GM12878 (cell line): ENCODE results near the gene CPNE6. TPM values are rescaled to one million over a fixed set of nuclear protein-coding genes. Genes with fewer than 3 reads are reported as not detected.

Experiments used
- ATAC-seq: fragments of 200-7000 bp; cut with Tn5 transposase; 3 replicates; pipeline ENCODE4 v1.9.1; 2020; ENCODE audit warnings: mild to moderate bottlenecking, moderate library complexity
- BruUV-seq: library from RNA; stranded (reverse); fragments of 400-500 nt; replicated peaks from 2 replicates; lab custom pipeline; 2021; lab: Mats Ljungman, UMichigan
- CTCF ChIA-PET: fragments of 300-600 bp; sonication (Branson Sonifier 250); formaldehyde crosslinking; extraction: SDS; loops from one replicate; lab custom pipeline; 2021; ENCODE audit warnings: inconsistent platforms; lab: Yijun Ruan, JAX
- POLR2A ChIA-PET: fragments of 350-600 bp; formaldehyde crosslinking; extraction: SDS; loops from one replicate; lab custom pipeline; 2021; ENCODE audit warnings: inconsistent platforms; lab: Charles Lee
- RAD21 ChIA-PET: fragments of 300-600 bp; sonication (Branson Sonifier 250); formaldehyde crosslinking; loops from one replicate; lab custom pipeline; 2023; ENCODE audit warnings: antibody characterized with exemption; ENCODE audit not compliant: unreplicated experiment; lab: Charles Lee
- SMC1A ChIA-PET: fragments of 300-600 bp; sonication (Branson Sonifier 250); formaldehyde crosslinking; loops from one replicate; lab custom pipeline; 2023; ENCODE audit not compliant: unreplicated experiment, uncharacterized antibody; lab: Charles Lee
- DNase-seq: peaks from one replicate; pipeline ENCODE4 v3.0.0-alpha.2; 2011; ENCODE audit warnings: low read depth, low spot score
- FAIRE-seq: peaks from 3 replicates; lab custom pipeline; 2011; peaks lifted over from hg19 to GRCh38; lab: Jason Lieb, UNC
- H2AFZ ChIP-seq: 2 replicates; pipeline ENCODE4 v1.6.0; 2011; ENCODE audit warnings: low read depth, low read length, control low read depth; ENCODE audit not compliant: control insufficient read depth
- H3K27ac ChIP-seq: 2 replicates; pipeline ENCODE4 v1.5.1; 2011; ENCODE audit warnings: control low read depth; ENCODE audit not compliant: control insufficient read depth, insufficient read depth
- H3K27me3 ChIP-seq, 2 experiments: replicated peaks in 1 of 2; 2 replicates each; pipeline versions ENCODE4 v1.6.0 to v1.6.1; 2011; ENCODE audit warnings: low read length in 1 of 2; ENCODE audit not compliant: control insufficient read depth in 2 of 2, insufficient read depth in 2 of 2
- H3K36me3 ChIP-seq, 2 experiments: 2 replicates each; pipeline ENCODE4 v1.5.1; 2011; ENCODE audit warnings: low read length in 1 of 2; ENCODE audit not compliant: control insufficient read depth in 2 of 2, insufficient read depth in 2 of 2
- H3K4me1 ChIP-seq: 2 replicates; pipeline ENCODE4 v1.6.1; 2011; ENCODE audit warnings: mild to moderate bottlenecking, low read length, moderate library complexity, mixed read lengths; ENCODE audit not compliant: control insufficient read depth, insufficient read depth
- H3K4me2 ChIP-seq: 2 replicates; pipeline ENCODE4 v1.6.0; 2011; ENCODE audit warnings: control low read depth; ENCODE audit not compliant: control insufficient read depth, insufficient read depth
- H3K4me3 ChIP-seq: fragments of 200-600 bp; sonication (generic); 2 replicates; pipeline ENCODE4 v1.5.1; 2016
- H3K79me2 ChIP-seq: 2 replicates; pipeline ENCODE4 v1.6.0; 2011; ENCODE audit warnings: low read length; ENCODE audit not compliant: control insufficient read depth, insufficient read depth
- H3K9ac ChIP-seq: 2 replicates; pipeline ENCODE4 v1.8.0; 2011; ENCODE audit warnings: low read length, control low read depth, mixed read lengths; ENCODE audit not compliant: control insufficient read depth, insufficient read depth
- H3K9me3 ChIP-seq: replicated peaks from 3 replicates; pipeline ENCODE4 v1.5.1; 2011; ENCODE audit warnings: mild to moderate bottlenecking, low read length; ENCODE audit not compliant: control insufficient read depth, insufficient read depth
- H4K20me1 ChIP-seq: 2 replicates; pipeline ENCODE4 v1.6.0; 2011; ENCODE audit not compliant: control insufficient read depth, insufficient read depth
- HDAC2 ChIP-seq: fragments of 200-600 bp; sonication (generic); IDR thresholded peaks from 2 replicates; pipeline ENCODE4 v1.6.1; 2017
- IKZF2 ChIP-seq, 2 experiments: fragments of 450-650 bp; IDR thresholded peaks; 2 replicates each; pipeline ENCODE4 v1.6.1; 2017; ENCODE audit warnings: mild to moderate bottlenecking in 2 of 2, moderate library complexity in 2 of 2
- MXI1 ChIP-seq: fragments of 150-350 bp; IDR thresholded peaks from 2 replicates; pipeline ENCODE4 v1.6.1; 2011; ENCODE audit warnings: low read depth, mild to moderate bottlenecking, inconsistent platforms, low read length, improper control_type of control experiment
- NFXL1 ChIP-seq: fragments of 450-650 bp; IDR thresholded peaks from 2 replicates; pipeline ENCODE4 v1.6.1; 2017; ENCODE audit warnings: antibody characterized with exemption, mild to moderate bottlenecking, borderline replicate concordance
- NFYB ChIP-seq: IDR thresholded peaks from 2 replicates; pipeline ENCODE4 v1.6.1; 2011; ENCODE audit warnings: low read depth, mild to moderate bottlenecking, low read length, improper control_type of control experiment, moderate library complexity; ENCODE audit not compliant: insufficient read depth
- NR2F1 ChIP-seq: fragments of 450-650 bp; conservative IDR thresholded peaks from 2 replicates; pipeline ENCODE4 v1.6.1; 2017; ENCODE audit warnings: mild to moderate bottlenecking
- PML ChIP-seq: IDR thresholded peaks from 2 replicates; pipeline ENCODE4 v1.6.1; 2012; ENCODE audit warnings: low read length, inconsistent platforms
- POU2F2 ChIP-seq: IDR thresholded peaks from 3 replicates; pipeline ENCODE4 v1.6.1; 2011; ENCODE audit warnings: low read depth, mild to moderate bottlenecking, low read length, borderline replicate concordance
- RCOR1 ChIP-seq: conservative IDR thresholded peaks from 2 replicates; pipeline ENCODE4 v1.6.1; 2012; ENCODE audit warnings: low read depth, low read length, improper control_type of control experiment
- RELB ChIP-seq: fragments of 450-650 bp; IDR thresholded peaks from 2 replicates; pipeline ENCODE4 v1.6.1; 2017; ENCODE audit warnings: low read depth, mild to moderate bottlenecking, moderate library complexity
- RUNX3 ChIP-seq: IDR thresholded peaks from 2 replicates; pipeline ENCODE4 v1.6.1; 2012; ENCODE audit warnings: low read length, inconsistent platforms
- TARDBP ChIP-seq: IDR thresholded peaks from 2 replicates; pipeline ENCODE4 v1.6.1; 2016; ENCODE audit warnings: borderline replicate concordance
- USF2 ChIP-seq: IDR thresholded peaks from 2 replicates; pipeline ENCODE4 v1.6.1; 2011; ENCODE audit warnings: low read depth, low read length, improper control_type of control experiment, borderline replicate concordance
- ZZZ3 ChIP-seq: IDR thresholded peaks from 2 replicates; pipeline ENCODE4 v1.6.1; 2011; ENCODE audit warnings: low read depth; ENCODE audit not compliant: control insufficient read depth, insufficient read length
- WGBS: methylation state at CpG from one replicate; pipeline ENCODE4 v1.1.6; 2016; ENCODE audit warnings: low lambda C conversion rate; ENCODE audit not compliant: insufficient replicate concordance, insufficient coverage; ENCODE audit errors: missing lambda C conversion rate; 5-methylcytosine and 5-hydroxymethylcytosine counted together
- in situ Hi-C: fragments of 300-500 bp; cut with MboI; formaldehyde crosslinking; loops from 9 replicates; pipeline ENCODE4 v1.14.3; 2018; ENCODE audit warnings: mixed read lengths
- intact Hi-C: fragments of 100-400 bp; cut with micrococcal nuclease; formaldehyde crosslinking; loops from one replicate; pipeline ENCODE4 v1.14.2; 2022; ENCODE audit not compliant: unreplicated experiment
- polyA plus RNA-seq, 11 experiments: library from polyadenylated mRNA; depleted of rRNA in 4 of 11; unstranded in 6 of 11; stranded (reverse) in 5 of 11; fragments of >200 nt; fragmentation: Nextera tagmentation in 4 of 11; fragmentation: Illumina TruSeq in 1 of 11; extraction: Ambion mirVana in 4 of 11; extraction: Trizol in 1 of 11; gene quantifications; 1 replicate in 1 of 11; 2 replicates in 10 of 11; pipeline versions ENCODE4 v1.2.1 to v1.2.3, GENCODE V29; 2011 to 2016; ENCODE audit warnings: inconsistent platforms in 2 of 11, missing spikeins in 2 of 11, low read depth in 1 of 11
- total RNA-seq, 4 experiments: library from RNA; depleted of rRNA in 3 of 4; stranded (reverse); fragments of >200 nt in 3 of 4; fragmentation: Illumina TruSeq in 1 of 4; extraction: Trizol in 1 of 4; gene quantifications; 2 replicates each; pipeline versions ENCODE4 v1.2.1 to v1.2.3, GENCODE V29; 2013 to 2021
- TF ChIP-seq, protein P1 (sequence below): fragments of 450-650 bp; IDR thresholded peaks from 2 replicates; pipeline ENCODE4 v1.6.1; 2017; ENCODE audit warnings: mild to moderate bottlenecking, moderate library complexity

CPNE6 gene
- total and polyA plus RNA-seq, 10 of the 15 experiments (the other 5 are each of a cell fraction or from before 2014, with no cell fraction given), result 0.06 to 0.43 (median 0.18) TPM; not detected in 3

GRCh38 chr14:24123424-24124417 is 52.4 kb downstream of the CPNE6 start:
- Histone ChIP-seq H3K36me3 (peaks cover 10 to 13% of the 10 kb centered on the region in 2 experiments), H3K79me2 (no peaks in the 10 kb centered on the region), H4K20me1 (no peaks in the 10 kb centered on the region), H3K9me3 (no peaks in the 10 kb centered on the region), H3K27me3 (no peaks in the 10 kb centered on the region), H2AFZ (peak overlapping the region; percentile 59), H3K4me3 (no peak overlapping the region), H3K4me1 (peaks cover 25% of the 10 kb centered on the region), H3K27ac (peak overlapping the region; percentile 78), H3K9ac (peak overlapping the region; percentile 46; the same call in 1 of the 2 replicates), H3K4me2 (peak overlapping the region; percentile 46)
- FAIRE-seq (peak; percentile 65), ATAC-seq (peak; percentile 92), DNase-seq (no peak)
- RAD21 ChIA-PET, result interaction anchor here (0.9 to 2.1 kb wide), 8 partner anchors 9 to 119 kb away, joined by 3 to 14 read pairs (median 3); partner anchors contain the start of genes DCAF11, IRF9, NRL and PSME1
- in situ Hi-C loops (loop anchor here (25.0 kb wide), 1 partner anchor 811 kb away; the partner anchor contains the start of genes BCL2L2, PABPN1 and PPP1R3E), intact Hi-C loops (no loop called here)
- BruUV-seq, result no TSS peak
- CTCF ChIA-PET, result interaction anchor here (0.7 to 2.0 kb wide), 6 partner anchors 9 to 186 kb away, joined by 3 to 9 read pairs (median 4); partner anchors contain the start of genes DCAF11, IRF9 and NRL
- SMC1A ChIA-PET, result interaction anchor here (0.8 to 6.1 kb wide), 8 partner anchors 8 to 38 kb away, joined by 3 to 47 read pairs (median 6); partner anchors contain the start of genes DCAF11, IRF9, NRL and PSME1
- WGBS, result 26% methylated on average over 9 of the region's 9 CpGs
- POLR2A ChIA-PET, result interaction anchor here (1.0 to 17.1 kb wide), 6 partner anchors 8 to 123 kb away, joined by 3 to 276 read pairs (median 8); partner anchors contain the start of genes DCAF11, EMC9, FITM1 and NRL
- no peak for TF ChIP-seq USF2
- TF ChIP-seq NR2F1, result 0 out of 2 replicates have a peak, but pooled peaks have one; percentile 10
- TF ChIP-seq MXI1, result no peak
- TF ChIP-seq HDAC2, result no peak
- no peak for TF ChIP-seq NFXL1
- 0 out of 2 replicates have a peak, but pooled peaks have one; percentile 39 for TF ChIP-seq TARDBP
- TF ChIP-seq ZZZ3, result no peak
- TF ChIP-seq RCOR1, result no peak
- TF ChIP-seq IKZF2 (IDR thresholded peaks at IDR 0.05), result peak; percentile 56 to 64; a peak in 3 of 4 replicates
- peak; percentile 58; the same call in 1 of the 2 replicates for TF ChIP-seq RELB
- TF ChIP-seq RUNX3, result peak; percentile 36; the same call in 1 of the 2 replicates
- 0 out of 2 replicates have a peak, but pooled peaks have one; percentile 22 for TF ChIP-seq PML
- 0 out of 2 replicates have a peak, but pooled peaks have one; percentile 22 for TF ChIP-seq NFYB
- TF ChIP-seq, protein P1, sequence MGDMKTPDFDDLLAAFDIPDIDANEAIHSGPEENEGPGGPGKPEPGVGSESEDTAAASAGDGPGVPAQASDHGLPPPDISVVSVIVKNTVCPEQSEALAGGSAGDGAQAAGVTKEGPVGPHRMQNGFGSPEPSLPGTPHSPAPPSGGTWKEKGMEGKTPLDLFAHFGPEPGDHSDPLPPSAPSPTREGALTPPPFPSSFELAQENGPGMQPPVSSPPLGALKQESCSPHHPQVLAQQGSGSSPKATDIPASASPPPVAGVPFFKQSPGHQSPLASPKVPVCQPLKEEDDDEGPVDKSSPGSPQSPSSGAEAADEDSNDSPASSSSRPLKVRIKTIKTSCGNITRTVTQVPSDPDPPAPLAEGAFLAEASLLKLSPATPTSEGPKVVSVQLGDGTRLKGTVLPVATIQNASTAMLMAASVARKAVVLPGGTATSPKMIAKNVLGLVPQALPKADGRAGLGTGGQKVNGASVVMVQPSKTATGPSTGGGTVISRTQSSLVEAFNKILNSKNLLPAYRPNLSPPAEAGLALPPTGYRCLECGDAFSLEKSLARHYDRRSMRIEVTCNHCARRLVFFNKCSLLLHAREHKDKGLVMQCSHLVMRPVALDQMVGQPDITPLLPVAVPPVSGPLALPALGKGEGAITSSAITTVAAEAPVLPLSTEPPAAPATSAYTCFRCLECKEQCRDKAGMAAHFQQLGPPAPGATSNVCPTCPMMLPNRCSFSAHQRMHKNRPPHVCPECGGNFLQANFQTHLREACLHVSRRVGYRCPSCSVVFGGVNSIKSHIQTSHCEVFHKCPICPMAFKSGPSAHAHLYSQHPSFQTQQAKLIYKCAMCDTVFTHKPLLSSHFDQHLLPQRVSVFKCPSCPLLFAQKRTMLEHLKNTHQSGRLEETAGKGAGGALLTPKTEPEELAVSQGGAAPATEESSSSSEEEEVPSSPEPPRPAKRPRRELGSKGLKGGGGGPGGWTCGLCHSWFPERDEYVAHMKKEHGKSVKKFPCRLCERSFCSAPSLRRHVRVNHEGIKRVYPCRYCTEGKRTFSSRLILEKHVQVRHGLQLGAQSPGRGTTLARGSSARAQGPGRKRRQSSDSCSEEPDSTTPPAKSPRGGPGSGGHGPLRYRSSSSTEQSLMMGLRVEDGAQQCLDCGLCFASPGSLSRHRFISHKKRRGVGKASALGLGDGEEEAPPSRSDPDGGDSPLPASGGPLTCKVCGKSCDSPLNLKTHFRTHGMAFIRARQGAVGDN, result peak; percentile 45
- TF ChIP-seq POU2F2, result no peak
